Thymus (tissue), 11 donors: ENCODE data around the gene TCEA3. TPM values are rescaled to one million over a fixed set of nuclear protein-coding genes. Genes with fewer than 3 reads are reported as not detected.

Experiments used
- DNase-seq, 9 donors: peaks; one replicate each; pipeline ENCODE4 v3.0.0-alpha.2; 2013; ENCODE audit warnings: low spot score in 9 of 9, low read depth in 6 of 9, missing footprints in 1 of 9
- H3K27ac ChIP-seq, 2 donors: one replicate each; pipeline ENCODE4 v1.5.1; 2013; ENCODE audit warnings: control low read depth in 1 of 2, low read depth in 1 of 2, low read length in 1 of 2, mild to moderate bottlenecking in 1 of 2, moderate library complexity in 1 of 2
- H3K27me3 ChIP-seq, 2 donors: one replicate each; pipeline ENCODE4 v1.5.1; 2013; ENCODE audit warnings: low read length in 1 of 2; ENCODE audit not compliant: control insufficient read depth in 2 of 2, insufficient read depth in 1 of 2
- H3K36me3 ChIP-seq, 2 donors: one replicate each; pipeline ENCODE4 v1.5.1; 2013; ENCODE audit warnings: low read length in 1 of 2, mild to moderate bottlenecking in 1 of 2, moderate library complexity in 1 of 2; ENCODE audit not compliant: control insufficient read depth in 2 of 2, insufficient read depth in 2 of 2
- H3K4me1 ChIP-seq, 2 donors: one replicate each; pipeline ENCODE4 v1.5.1; 2013; ENCODE audit warnings: low read length in 2 of 2; ENCODE audit not compliant: control insufficient read depth in 2 of 2, insufficient read depth in 2 of 2
- H3K4me3 ChIP-seq, 2 donors: one replicate each; pipeline ENCODE4 v1.5.1; 2013; ENCODE audit warnings: low read length in 2 of 2, control low read depth in 1 of 2, mild to moderate bottlenecking in 1 of 2
- H3K9me3 ChIP-seq, 2 donors: one replicate each; pipeline ENCODE4 v1.5.1; 2013; ENCODE audit warnings: low read length in 1 of 2, mild to moderate bottlenecking in 1 of 2; ENCODE audit not compliant: control insufficient read depth in 2 of 2, insufficient read depth in 1 of 2
- WGBS: extraction: QIAGEN DNeasy Blood & Tissue Kit; methylation state at CpG from one replicate; pipeline ENCODE4 v1.1.7; 2013; 5-methylcytosine and 5-hydroxymethylcytosine counted together
- polyA plus RNA-seq: library from polyadenylated mRNA; stranded (reverse); fragments of 200-250 nt; gene quantifications from one replicate; pipeline ENCODE4 v1.2.3, GENCODE V29; 2013
- total RNA-seq: library from RNA; stranded (reverse); fragments of 120-200 nt; gene quantifications from one replicate; pipeline ENCODE4 v1.2.4, GENCODE V29; 2013
- donor health status: healthy.

The TCEA3 gene
- total and polyA plus RNA-seq, 2 donors = 3.0 to 5.5 TPM

DNA sequence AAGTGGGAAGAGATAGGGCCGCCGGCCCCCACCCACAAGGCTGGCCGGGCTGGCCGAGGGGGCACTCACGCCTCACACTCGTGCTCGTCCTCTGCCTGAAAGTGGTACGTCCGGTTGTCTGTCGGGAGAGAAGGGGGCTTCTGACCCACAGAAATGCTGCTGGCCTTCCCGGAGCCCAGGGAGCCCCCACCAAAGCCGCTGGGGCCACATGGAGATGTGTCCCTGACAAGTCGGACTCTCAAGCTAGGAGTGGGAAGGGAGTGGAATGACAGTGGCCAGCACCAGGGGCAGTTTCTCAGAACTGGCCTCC is 12.8 kb upstream of the TCEA3 start:
- H3K36me3 ChIP-seq = no peaks in the 10 kb centered on the region
- no peak overlapping the region for H3K27ac ChIP-seq
- WGBS = 93% methylated on average over 13 of the region's 13 CpGs
- H3K4me3 ChIP-seq = no peak overlapping the region
- no peaks in the 10 kb centered on the region for H3K4me1 ChIP-seq
- peaks cover 0 to 31% of the 10 kb centered on the region in 2 donors for H3K27me3 ChIP-seq
- H3K9me3 ChIP-seq = no peaks in the 10 kb centered on the region
- no peak for DNase-seq

DNA sequence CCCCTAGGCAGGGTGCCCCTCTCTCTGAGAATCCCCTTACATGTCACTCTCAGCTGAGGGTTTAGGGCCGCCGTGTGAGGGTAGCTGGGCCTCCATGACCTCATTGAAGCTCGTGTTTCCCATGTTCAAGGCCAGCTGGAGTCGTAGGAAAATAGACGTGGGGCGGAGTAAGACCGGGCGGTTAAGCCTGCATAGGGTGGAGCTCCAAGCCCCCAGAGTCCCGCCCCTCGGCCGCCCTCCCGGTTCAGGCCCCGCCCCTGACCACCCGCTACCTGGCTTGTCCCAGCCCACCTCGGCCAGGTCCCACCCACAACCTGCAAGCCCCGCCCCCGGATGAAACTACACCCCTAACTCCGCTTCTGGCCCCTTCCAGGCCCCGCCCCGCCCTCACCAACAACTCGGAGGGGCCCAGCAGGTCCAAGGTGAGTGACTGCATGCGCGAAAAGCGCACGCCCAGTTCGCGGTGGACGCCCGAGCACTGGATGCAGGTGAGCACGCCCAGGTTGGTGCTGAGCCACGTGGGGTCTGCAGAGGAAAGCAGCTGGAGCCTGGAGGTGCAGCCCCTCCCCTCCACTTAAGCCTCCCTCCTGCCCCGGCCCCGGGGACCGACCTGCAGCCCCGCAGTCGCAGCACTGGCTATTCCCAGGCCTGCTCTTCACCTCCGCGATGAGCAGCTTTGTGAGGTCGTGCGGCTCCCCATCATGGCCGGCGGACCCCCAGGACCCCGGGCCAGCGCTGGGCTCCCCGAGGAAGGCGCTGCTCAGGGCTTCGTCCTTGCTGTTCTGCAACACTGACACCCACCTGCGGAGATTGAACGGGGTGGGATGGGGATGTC is 12.2 kb upstream of the TCEA3 start:
- DNase-seq = peak in 1 of 9 donors; percentile 27
- Histone ChIP-seq H3K27me3 (peaks cover 0 to 31% of the 10 kb centered on the region in 2 donors), H3K4me3 (no peak overlapping the region), H3K36me3 (no peaks in the 10 kb centered on the region), H3K9me3 (no peaks in the 10 kb centered on the region), H3K27ac (no peak overlapping the region), H3K4me1 (no peaks in the 10 kb centered on the region)
- WGBS = 70% methylated on average over 49 of the region's 49 CpGs

DNA sequence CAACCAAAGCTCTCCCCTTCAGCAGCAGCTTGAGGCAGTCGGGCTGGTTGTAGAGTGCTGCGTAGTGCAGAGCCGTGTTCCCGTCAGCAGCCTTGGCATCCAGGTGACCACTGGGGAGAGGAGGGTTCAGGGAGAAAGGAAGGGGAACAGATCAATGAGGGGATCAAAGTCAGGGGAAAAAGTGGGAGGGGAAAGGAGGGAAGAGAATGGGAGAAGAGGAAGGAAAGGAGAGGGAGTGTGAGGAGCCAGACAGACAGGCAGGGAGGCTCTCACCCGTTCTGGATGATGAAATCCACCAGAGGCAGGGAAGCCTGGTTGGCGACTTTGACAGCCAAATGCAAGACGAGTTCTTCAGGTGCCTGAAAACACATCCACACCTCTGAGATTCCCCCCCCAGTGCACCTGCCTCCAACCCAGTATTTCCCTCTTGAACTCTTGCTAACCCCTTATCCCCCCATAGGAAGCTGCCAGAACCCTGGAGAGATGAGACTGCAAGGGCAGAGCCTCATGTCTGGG is 9.8 kb upstream of the TCEA3 start:
- Histone ChIP-seq H3K27me3 (peaks cover 0 to 38% of the 10 kb centered on the region in 2 donors), H3K4me3 (no peak overlapping the region), H3K9me3 (no peaks in the 10 kb centered on the region), H3K27ac (no peak overlapping the region), H3K4me1 (no peaks in the 10 kb centered on the region), H3K36me3 (no peaks in the 10 kb centered on the region)
- no peak for DNase-seq
- WGBS = 90% methylated on average over 7 of the region's 7 CpGs

DNA sequence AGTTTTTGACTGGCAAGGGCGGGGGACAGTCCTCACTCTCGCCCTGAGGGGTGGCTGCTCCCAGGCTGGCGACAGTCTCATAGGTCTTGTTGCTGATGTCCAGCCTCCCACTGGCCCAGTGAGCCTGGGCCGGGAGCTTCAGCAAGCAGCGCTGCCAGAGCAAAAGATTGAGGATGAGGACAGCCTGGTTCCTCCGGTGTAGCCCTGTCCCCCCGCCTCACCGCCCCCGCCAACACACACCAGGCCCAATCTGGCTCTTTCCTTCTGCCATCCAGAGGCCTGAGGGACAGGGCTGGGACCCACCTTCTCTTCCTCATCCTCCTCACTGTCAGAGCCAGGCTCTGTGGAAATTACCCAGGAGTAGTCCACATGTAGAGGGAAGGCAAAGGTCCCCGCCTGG is 8.6 kb upstream of the TCEA3 start:
- Histone ChIP-seq H3K4me1 (no peaks in the 10 kb centered on the region), H3K36me3 (no peaks in the 10 kb centered on the region), H3K9me3 (no peaks in the 10 kb centered on the region), H3K4me3 (no peak overlapping the region), H3K27ac (no peak overlapping the region), H3K27me3 (peaks cover 0 to 49% of the 10 kb centered on the region in 2 donors)
- 97% methylated on average over 10 of the region's 10 CpGs for WGBS
- no peak for DNase-seq

DNA sequence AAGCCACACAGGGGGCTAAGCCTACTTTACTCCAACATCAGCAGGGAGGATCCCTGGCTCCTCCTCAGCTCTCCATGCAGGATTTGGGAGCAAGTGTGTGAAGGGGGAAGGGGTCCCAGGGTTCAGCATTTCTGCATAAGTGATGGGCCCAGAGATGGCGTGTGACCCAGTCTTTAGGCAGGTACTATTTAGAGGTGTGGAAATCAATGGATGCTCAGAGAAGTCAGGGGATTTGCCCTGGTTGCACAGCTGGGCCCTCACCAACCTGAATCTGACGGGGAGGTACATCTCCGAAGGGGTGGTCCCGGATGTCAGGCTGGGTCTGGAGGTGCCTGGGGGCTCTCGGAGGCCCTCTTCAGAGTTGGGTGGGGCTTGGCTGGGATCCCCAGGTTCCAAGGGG is 6.9 kb upstream of the TCEA3 start:
- DNase-seq = no peak
- no peaks in the 10 kb centered on the region for H3K9me3 ChIP-seq
- 97% methylated on average over 5 of the region's 5 CpGs for WGBS
- H3K4me1 ChIP-seq = no peaks in the 10 kb centered on the region
- H3K4me3 ChIP-seq = no peak overlapping the region
- no peaks in the 10 kb centered on the region for H3K36me3 ChIP-seq
- H3K27me3 ChIP-seq = peaks cover 3 to 51% of the 10 kb centered on the region in 2 donors
- H3K27ac ChIP-seq = no peak overlapping the region

DNA sequence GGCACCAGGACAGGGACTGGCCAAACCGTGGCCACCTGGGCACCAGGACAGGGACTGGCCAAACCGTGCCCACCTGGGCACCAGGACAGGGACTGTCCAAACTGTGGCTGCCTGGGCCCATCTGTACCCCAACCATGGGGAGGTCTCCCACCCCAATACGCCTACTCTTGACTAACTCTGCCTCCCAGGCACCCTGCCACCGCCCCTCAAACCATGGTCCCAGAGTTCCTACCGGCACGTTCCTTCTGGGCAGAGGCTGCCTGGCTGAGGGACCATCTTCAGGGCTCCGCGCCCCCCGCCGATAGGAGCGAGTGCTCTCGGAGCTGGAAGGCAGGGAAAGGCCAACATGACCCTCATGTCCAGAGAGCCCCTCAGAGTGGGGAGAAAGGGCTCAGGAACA is 6.3 kb upstream of the TCEA3 start:
- H3K4me1 ChIP-seq = no peaks in the 10 kb centered on the region
- H3K36me3 ChIP-seq = no peaks in the 10 kb centered on the region
- H3K4me3 ChIP-seq = no peak overlapping the region
- 97% methylated on average over 12 of the region's 12 CpGs for WGBS
- H3K27me3 ChIP-seq = peaks cover 8 to 51% of the 10 kb centered on the region in 2 donors
- no peak overlapping the region for H3K27ac ChIP-seq
- DNase-seq = no peak
- H3K9me3 ChIP-seq = no peaks in the 10 kb centered on the region

DNA sequence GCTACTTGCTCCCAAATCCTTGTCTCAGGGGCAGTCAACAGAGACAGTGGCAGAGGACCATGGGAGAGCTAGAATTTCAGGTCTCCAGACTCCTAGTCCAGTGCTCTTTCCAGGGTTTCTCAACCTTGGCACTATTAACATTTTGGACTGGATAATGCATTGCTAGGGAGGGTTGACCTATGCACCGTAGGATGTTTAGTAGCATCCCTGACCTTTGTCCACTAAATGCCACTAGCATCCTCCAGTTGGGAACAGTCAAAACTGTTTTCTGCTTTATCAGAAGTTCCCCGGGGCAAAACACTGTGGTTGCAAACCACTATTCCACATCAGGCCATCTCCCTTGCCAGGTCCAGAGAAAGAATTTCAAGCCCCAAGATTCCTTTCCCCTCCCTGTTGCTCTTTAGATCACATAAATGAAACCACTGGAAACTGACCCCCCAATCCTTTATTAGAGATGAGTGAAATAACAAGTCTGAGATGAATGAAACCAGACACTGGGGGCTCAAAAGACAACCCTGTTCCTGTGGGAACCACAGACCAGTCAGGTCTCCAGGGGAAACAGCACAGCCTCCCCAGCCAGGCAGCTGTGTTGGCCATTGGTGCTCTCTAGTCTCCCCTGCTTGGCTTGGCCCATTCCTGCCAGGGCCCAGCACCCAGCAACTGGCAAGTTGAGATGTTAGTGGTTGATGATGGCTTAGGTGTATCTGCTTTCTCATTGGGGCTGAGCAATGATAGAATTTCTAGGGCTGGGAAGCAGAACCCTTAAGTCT is 3.8 kb upstream of the TCEA3 start:
- WGBS = 96% methylated on average over 2 of the region's 2 CpGs
- Histone ChIP-seq H3K36me3 (no peaks in the 10 kb centered on the region), H3K27ac (no peak overlapping the region), H3K4me1 (peaks cover 8 to 12% of the 10 kb centered on the region in 2 donors), H3K27me3 (peaks cover 30 to 67% of the 10 kb centered on the region in 2 donors), H3K9me3 (no peaks in the 10 kb centered on the region), H3K4me3 (no peak overlapping the region)
- DNase-seq = no peak

DNA sequence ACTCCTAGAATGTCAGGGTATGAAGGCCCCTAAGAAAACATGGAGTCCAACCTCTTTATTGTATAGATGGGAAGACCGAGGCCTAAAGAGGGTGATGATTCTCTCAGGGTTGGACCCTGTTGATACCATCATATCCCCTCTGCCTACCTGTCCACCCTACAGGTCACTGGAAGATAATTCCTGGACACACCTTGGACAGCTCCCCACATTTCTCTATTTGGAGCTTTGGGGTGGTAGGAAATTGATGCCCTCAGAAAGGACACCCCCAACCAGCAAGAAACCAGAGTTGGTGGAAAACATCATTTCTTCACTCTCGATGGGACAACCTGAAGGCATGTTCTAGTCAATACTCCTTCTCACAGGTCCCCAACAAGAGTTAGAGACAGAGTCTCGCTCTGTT is 3.0 kb upstream of the TCEA3 start:
- over 99% methylated on average over 3 of the region's 3 CpGs for WGBS
- Histone ChIP-seq H3K27me3 (peaks cover 32 to 75% of the 10 kb centered on the region in 2 donors), H3K9me3 (no peaks in the 10 kb centered on the region), H3K4me3 (no peak overlapping the region), H3K27ac (no peak overlapping the region), H3K4me1 (peaks cover 12 to 19% of the 10 kb centered on the region in 2 donors), H3K36me3 (no peaks in the 10 kb centered on the region)
- DNase-seq = no peak

DNA sequence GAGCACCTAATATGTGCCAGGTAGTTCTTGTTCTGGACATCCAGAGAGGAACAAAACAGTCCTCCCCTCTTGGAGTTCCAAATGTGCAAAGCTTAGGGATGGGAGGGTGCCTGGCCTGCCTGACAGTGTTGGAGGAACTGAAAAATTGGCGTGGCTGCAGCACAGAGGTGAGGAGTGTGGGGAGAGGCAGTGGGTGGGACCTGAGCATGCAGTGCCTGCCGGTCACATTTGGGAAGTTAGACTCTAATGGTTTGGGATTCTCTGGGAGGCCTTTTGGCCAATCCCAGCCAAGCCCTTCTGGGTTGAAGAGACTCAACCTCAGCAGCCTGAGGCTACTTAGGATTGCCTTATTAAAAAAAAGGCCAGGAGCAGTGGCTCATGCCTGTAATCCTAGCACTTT is 2.3 kb upstream of the TCEA3 start:
- WGBS = 86% methylated on average over 2 of the region's 2 CpGs
- no peak for DNase-seq
- no peaks in the 10 kb centered on the region for H3K36me3 ChIP-seq

More for the DNA sequence above, 2.3 kb upstream of the TCEA3 start:
- Histone ChIP-seq H3K27ac (no peak overlapping the region), H3K27me3 (peaks cover 32 to 82% of the 10 kb centered on the region in 2 donors), H3K4me3 (no peak overlapping the region), H3K4me1 (peaks cover 18 to 25% of the 10 kb centered on the region in 2 donors), H3K9me3 (no peaks in the 10 kb centered on the region)
